Fibroblast of skin of back (primary cell): ENCODE data around the gene HCN2.

Experiments
- DNase-seq: peaks from one replicate; pipeline ENCODE4 v3.0.0-alpha.2; 2013

HCN2 gene

DNA sequence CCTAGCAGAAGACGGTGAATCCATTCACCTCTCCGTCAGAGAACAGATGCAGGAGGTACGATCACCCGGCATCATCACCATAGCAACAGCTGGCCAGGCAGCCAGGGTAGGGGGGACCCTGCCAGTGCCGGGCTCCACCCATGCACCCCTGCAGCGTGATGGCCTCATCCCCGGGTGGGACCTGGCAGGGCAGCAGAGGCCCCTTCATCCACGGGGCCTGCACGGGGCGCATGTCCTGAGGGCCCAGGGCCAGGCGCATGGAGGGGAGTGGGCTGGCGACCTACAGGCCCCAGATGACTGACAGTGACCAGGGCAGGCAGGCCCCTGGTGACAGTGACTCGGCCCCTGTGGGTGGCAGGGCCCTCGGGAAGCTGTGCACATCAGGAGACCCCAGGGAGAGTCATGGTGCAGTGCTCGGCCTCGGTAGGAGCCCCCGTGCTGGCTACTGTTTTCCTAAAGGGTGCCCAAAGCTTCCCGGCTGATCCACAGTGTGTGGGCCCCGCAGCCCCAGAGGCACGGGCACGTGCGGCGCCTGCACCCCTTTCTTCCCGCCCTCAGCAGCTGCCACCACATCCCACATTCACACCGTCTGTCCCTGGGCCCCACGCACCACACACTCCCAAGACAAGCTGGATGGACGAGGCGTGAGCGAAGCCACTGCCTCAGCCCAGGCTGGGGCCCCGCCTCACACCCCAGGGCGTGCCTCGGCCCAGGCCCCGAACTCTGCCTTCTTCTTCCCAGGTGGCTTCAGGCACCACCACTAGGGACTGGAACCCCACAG lies 68.6 kb downstream of the HCN2 start:
- DNase-seq, result no peak

DNA sequence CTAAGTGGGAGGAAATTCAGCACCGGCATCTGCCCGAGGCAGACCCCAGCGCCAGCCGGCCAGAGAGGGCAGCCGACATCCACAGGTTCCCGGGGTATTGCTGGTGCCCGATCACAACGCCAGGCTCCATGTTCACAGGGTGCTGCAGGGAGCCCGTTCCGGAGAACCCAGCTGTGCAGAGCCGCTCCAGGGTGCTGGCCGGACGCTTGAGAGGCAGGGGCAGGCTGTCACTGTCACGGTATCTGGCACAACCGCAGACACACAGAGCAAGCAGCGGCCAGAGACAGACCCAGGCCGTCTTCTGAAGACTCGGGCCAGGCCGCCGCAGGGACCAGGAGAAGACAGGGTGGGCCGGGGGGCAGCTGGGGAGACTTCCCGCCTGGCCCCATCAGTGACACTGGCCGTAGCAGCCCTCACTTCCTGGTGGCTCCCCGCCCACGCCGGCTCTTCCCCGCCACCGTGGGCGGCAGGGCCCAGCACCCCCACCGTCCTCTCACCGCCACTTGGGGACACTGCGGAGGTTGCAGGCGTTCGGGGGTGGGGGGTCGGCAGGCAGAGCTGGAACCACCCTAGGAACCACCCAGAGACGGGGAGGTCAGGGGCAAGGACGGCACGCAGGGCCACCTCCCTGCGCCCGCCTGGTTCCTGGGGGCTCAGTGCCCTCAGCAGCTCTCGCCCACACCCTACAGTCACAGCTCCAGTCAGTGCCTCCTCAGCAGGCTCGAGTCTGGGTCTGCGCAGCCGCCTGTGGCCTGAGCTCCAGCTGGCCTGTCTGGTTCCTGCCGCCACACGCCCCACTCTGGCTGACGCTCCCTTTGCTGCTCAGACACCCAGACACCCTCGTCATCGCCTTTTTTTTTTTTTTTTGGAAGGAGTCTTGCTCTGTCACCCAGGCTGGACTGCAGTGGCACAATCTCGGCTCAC lies 69.5 kb downstream of the HCN2 start:
- no peak for DNase-seq

DNA sequence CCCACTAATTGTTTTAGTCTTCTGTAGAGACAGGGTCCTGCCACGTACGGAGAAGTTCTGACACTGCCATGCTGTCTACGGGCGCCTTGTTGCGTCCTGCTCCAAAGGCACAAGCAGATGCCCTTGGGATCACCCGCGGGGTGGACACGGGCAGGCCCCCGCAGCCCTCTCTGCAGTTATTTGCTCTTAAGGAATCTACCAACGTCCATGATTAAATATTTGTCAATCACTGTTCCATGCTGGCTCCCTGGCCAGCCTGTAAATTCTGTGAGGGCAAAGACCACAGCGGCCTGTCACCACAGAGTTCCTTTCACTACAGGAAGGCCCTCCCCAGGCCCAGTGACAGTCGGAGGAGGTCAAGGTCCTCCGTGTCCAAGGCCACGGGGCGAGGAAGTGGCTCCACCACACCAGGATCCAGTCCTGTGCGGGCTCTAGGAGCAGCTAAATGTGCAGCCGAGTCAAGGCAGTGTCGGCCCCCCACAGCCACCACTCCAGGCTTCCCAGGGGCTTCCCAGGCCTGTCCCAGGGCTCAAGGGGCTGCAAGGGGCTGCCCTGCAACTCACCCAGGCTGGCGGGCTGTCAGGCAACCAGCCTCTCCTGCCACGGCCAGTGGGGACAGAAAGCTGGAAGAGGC lies 71.2 kb downstream of the HCN2 start:
- DNase-seq, result no peak

DNA sequence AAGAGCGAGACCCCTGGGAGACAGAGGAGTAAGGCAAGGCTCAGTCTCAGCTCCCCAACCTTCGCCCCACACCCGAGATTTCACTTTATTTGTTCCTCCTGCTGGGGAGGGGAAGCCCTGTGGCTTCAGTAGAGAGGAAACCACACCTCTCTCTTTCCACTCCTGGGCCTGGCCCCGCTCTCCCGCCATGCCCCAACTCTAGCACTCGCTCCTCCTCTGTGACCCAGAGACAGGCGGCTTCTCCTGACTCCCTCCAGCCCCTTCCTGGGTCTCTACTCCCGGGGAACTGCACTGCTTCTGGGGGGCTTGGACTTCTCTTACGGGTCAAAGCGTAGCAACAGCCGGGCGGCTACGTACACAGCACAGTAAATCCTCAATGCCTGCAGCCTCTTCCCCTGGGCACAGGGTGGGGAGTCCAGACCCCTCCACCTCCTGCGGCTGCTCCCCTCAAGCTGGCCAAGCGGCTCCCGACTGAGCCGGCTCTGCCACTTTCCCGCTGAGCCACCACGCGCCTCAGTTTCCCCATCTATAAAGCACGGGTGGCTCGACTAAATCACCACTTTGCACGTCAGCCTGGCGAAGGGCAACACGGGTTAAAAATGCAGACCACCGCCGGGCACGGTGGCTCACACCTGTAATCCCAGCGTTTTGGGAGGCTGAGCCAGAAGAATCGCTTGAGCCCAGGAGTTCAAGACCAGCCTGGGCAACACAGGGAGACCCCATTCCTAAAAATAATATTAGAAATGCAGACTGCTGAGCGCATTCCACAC lies 71.9 kb downstream of the HCN2 start:
- DNase-seq, result no peak

DNA sequence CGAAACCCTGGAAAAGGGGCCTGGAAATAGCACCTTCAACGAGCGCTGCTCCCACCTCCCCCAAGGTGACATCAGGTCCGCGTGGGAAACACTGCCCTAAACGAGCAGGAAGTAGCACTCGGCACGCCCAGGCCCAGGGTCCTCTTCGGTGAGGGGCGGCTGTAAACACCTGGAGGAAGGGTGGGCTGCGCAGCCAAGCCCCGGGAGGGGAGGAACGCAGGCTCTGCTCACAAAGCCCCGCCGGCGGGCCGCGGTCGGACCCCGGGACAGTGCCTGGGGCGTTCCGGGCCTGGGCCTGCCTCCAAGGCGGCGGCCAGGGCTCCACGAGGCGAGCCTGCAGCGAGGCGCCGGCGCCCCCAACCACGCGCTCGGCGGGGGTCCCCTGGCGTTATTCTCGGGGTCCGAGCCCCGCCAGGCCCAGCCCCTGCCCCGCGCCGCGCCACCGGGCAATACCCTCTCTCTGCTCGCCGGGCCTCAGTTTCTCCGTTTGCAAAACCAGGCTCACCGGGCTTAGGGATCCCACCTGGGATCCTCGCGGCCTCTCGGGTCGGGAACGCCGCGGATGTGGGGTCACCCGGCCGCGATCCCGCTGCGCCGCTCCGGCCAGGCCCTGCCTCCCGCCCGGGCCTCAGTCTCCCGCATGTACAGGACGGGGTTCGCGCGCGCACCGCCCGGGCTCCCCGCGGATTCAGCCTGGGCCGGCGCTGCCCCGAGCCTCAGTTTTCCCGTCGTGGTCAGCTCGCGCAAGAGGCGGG lies 72.7 kb downstream of the HCN2 start:
- DNase-seq, result peak; percentile 50

DNA sequence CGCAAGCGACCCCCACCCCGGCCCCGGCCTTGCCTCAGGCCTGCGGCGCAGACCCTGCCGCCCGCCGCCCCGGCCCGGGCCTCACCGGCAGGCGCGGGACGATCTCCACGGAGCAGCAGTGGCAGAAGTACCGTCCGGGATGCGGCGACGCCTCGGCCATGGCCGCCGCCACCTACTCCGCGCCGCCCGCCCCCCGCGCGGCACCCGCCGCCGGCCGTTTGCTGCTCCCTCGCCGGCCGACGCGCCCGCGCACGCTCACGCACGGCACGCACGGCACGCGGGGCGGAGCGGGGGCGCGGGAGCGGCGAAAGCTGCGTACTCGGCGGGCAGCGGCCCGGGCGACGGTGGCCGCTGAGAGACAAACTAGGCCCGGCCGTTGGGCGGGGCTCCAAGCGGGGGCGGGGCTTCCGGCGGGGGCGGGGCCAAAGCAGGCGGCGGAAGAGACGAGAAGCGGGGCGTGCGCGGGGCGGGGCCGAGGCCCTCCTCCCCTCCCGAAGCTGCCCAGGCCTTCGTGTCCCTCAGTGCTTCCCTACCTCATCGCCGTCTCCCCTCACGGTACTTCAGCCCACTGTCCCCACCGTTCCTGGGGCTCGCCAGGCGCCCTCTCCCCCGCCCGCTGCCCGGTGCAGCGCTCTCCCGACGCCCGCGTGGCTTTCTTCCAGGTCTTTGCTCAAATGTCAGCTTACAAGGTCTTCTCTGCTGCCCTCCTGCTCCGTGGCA lies 73.4 kb downstream of the HCN2 start, which contains the start of gene RNF126:
TSS of gene RNF126 (minus strand) at position 253 of the 720 bp plus-strand sequence. CDS start at position 160, 93 bp downstream.
- DNase-seq, result peak; percentile 93

DNA sequence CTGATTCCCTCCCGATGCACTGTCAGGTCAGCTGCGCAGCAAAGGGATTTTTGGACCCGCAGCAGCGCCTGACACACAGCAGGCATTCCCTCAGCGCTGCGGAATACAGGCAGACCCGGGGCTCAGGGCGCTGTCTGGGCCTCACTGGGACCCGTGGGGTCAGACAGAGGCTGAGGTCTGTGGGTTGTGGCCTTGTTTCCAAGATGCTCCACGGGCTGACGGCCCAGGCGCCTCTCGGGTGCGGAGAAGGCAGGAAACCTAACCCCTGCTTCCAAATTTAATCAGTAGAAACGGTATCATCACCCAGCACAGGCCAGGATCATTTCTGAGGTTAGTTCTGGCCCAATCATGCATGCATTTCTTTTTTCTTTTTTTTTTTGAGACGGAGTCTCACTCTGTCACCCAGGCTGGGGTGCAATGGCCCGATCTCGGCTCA lies 74.0 kb downstream of the HCN2 start:
- no peak for DNase-seq

DNA sequence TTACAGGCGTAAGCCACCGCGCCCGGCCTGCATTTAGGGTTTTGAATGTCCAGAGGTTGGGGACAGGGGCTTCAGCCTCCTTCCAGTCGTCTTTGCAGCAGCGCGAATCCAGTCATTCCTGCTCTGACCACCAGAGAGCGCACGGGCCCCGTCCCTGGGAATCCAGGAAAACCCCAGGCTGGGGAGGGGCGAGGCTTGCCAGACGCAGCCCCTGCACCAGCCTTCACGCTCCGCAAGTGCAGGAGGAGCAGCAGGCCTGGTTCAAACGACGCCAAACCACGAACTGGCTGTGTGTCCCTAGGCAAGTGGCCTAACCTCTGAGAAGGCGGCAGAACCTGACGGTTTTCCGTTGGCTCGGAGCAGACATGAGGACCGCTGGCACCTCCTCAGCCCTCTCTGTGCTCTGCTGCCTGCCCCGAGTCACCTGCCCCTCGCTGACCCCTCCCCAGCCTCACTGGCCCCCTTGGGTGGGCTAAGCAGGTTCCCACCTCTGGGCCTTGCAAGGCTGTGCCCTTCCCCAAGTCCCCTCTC lies 75.3 kb downstream of the HCN2 start:
- DNase-seq, result peak; percentile 73
